Prostate gland (tissue), 2 donors: Measurements from ENCODE around the gene STOX2.

Experiments used
- CTCF ChIP-seq, 4 experiments: fragments of 200-600 bp in 2 of 4; fragments of 450-650 bp in 2 of 4; sonication (generic) in 2 of 4; IDR thresholded peaks; 1 replicate in 3 of 4; 2 replicates in 1 of 4; pipeline ENCODE4 v1.5.1; 2016 to 2019; ENCODE audit warnings: antibody characterized with exemption in 4 of 4, mild to moderate bottlenecking in 2 of 4, moderate library complexity in 2 of 4
- POLR2AphosphoS5 ChIP-seq: sonication (generic); formaldehyde crosslinking; IDR thresholded peaks from one replicate; pipeline ENCODE4 v1.6.1; 2017; ENCODE audit warnings: antibody characterized with exemption

DNA sequence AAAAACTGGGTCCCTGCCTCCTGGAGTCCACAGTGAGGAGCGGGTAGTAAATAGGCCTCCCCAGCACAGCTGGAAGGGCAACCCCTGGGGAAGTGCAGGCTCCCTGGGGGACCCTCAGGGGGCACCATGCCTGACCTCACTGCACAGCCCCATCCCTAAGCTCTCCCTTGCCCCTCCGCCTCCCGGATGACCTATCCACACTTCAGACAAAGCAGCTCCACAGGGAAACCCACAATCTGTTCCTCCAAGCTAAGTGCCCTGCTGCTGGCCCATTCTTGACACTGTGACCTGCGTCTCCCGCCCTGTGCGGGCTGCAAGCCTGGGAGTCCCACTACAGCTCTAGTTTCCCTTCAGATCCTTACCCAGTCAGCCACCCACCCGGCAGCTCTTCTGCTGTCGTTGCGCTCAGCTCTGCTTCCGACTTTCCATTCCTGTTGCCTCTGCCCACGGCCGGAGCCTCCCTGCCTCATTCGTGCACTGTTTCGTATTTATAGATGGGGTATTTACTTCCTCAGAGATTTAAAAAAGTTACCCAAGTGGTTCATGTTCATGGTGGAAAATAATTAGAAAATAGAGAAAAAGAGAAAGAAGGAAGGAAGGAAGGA, 47.0 kb upstream of the STOX2 start:
- TF ChIP-seq CTCF (IDR thresholded peaks at IDR 0.05), result no peak
- no peak for TF ChIP-seq POLR2AphosphoS5
